Iris pigment epithelial cell (primary cell): Measurements from ENCODE around the gene KLHL22.

Experiments
- DNase-seq: peaks from one replicate; pipeline ENCODE4 v3.0.0-alpha.2; 2011; ENCODE audit warnings: low read depth

KLHL22 gene

DNA sequence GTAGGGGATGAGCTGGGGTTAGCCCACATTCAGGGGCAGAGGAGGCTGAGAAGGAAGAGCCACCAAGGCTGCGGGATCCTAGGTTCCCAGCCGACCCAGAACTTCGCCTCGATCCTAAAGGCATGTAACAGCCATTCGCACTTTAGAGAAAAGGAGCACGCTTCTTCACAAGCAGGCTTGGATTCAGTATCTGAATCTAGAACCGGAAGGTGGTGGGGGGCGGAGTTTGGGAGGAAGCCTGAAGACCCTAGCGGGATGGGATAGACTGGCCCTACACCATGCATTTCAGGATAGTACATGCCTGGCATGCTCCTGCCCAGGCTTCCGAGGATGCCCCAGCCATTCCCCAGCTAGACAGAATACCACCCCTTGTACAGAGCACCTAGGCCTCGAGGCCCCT lies 62.4 kb downstream of the KLHL22 start:
- no peak for DNase-seq

DNA sequence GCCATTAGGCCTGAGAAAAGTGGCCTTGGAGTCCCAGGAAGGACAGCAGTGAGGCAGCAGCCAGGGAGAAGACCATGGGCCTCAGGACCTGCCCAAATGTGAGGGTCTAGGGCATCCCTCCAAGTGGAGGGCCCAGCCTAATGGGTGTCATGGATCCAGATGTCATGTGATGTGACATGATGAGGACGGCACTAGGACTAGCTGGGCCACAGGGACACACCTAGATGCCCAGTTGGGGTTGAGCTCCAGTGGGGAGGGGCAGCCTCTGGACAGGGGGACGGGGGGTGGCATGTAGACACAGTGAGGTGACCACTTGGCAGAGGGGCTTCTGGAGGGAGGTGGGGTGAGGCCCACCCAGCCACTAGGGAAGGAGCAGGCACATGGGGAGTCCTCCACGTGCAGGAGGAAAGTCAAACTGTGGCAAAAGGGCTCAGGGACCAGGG lies 63.3 kb downstream of the KLHL22 start:
- no peak for DNase-seq

DNA sequence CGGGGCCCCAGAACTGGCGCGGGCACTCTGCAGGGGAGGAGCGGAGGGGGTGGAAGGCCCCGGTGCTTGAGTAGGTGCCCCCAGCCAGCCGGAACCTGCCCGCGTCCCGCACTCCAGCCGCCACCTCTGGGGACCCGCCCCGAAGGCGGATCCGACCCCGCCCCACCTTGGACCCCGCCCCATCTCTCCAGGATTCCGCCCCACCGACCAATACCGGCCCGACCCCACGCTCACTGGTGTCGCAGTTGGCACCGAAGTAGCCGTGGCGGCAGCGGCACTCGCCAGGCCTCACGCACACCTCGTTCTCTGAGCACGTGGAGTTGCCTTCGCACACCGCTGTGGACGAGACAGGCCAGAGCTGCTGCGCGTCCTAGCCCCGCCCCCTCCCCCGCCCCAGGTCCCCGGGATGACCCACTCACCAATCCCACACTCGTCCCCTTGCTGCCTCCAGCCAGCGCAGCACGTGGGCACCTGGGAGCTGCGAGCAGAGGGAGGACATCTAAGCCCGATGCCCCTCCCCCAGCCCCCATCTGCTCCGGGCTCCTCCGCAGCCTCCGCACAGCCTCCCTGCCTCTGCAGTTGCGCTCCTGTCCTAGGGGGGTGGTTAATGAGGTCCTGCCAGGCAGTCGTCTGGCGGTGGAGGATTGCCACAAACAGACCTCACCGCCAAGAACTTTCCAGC lies 63.9 kb downstream of the KLHL22 start:
- DNase-seq = no peak

DNA sequence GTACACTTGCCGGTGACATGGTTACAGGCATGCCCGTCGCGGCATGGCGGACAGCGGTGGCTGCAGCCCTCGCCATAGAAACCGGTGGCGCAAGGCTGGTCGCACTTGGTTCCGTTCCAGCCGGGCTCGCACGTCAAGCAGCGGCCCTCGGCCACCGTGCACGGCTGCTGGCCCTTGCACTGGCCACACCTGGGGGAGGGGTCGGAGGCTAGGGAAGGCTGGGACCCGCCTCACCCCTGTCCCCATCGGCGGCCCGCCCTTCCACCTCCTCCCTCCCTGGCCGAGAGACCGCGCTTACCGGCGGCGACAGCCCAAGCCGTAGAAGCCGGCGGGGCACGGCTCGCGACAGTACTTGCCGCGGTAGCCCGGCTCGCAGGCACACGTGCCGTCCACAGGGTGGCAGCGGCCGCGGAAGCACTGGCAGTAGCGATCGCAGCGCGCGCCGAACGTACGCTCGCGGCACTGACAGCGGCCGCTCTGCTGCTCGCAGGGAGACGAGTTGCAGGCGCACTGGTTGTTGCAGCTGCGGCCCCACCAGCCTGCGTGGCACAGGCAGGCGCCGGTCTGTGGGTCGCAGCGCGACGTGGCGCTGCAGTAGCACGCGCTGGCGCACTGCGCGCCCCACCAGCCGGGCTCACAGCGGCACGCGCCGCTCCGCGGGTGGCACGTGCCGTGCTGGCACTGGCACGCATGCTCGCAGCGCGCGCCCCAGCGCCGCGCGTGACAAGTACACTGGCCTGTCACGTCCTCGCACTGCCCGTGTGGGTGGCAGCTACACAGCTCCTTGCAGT lies 64.7 kb downstream of the KLHL22 start:
- peak; percentile 38 for DNase-seq

DNA sequence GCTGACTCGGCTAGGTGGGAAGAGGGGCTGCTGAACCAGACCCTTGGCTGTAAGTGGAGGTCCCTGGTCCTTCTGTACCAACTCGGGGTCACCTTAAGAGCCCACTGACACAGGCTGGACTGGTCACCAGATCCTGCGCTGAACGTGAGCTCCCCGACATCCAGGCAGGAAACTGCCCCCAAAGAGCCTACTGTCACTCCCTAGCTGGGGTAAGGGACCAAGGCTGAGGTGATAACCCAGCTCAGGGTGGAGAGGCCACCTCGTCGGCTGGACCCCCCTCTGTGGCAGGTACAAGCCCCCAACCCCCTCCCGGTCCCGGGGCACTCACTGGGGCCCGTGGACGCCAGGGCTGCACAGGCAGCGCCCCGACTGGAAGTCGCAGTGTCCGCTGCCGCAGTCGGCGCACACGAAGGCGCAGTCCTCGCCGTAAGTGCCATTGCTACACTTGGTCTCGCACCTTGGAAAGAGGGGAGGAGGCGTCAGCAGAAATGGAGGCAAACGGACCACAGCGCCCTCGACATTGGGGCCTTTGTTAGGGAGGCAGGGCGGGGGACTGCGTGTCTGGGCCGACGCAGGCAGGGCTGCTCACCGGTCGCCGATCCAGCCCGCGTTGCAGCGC lies 65.4 kb downstream of the KLHL22 start:
- DNase-seq = no peak

DNA sequence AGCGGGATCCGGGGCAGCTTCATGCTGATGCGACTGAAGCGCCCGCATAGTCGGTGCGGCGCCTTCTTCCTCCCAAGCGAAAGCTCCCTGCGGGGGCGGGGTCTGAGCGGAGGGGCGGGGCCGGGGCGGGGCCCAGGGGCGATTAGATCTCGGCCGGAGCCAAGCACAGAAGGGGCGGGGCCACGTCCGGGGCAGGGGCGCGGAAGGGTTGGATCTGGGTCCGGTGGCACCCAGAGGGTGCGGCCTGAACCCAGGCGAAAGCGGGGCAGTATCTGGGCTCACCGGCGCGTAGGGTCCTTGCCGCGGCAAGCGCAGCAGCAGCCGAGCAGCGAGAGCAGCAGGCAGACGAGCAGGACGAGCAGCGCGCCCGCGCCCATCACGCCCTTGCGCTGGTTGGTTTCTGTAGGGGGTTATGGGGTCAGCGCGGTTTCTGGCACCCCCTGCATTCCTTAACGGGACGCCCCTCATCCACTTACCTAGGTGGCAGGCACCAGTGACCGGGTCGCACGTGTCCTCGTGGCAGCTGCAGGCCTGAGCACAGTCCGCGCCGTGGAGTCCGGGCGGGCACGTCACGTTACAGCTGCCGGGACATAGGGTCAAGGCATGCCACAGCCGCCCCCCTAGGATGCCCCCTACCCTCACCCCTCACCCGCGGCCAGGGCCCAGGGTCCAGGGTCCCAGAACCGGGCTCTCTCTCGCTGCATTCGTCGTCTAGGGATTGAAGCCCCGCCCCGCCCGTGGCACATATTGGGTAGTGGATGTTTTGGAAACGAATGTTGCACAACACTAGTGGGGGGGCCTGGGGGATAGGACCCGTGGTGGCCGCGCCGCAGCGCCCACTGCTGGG lies 66.1 kb downstream of the KLHL22 start:
- DNase-seq = no peak

DNA sequence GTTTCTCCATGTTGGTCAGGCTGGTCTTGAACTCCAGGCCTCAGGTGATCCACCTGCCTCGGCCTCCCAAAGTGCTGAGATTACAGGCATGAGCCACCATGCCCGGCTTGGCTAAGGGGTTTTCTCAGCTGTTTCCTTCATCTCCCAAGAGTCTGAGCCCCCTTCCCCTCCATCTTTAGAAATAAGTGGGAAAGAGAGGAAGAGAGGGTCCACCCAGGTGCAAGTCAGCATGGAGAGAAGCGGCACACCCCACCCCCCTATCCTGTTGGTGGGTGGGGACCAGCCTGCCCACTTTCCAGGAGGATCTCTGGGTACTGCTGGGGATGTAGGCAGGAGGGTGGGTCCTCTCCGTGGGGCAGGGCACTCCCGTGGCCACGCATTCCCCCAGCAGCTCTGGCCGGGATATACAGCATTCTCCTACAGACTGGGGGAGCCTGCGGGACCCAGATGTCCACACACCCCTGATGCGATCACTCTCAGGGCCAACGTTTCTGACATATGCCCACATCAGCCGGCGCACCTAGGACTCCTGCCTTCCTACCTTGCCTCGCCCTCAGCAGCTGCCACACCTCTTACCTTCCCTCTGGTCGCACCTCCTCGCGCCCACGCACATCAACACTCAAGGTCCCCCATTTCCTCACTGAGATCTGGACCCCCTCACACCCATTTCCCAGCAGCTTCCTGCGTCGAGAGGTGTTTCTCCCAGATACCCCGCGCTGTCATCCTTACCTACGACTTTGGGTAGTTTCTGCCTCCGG lies 66.9 kb downstream of the KLHL22 start:
- DNase-seq = no peak

DNA sequence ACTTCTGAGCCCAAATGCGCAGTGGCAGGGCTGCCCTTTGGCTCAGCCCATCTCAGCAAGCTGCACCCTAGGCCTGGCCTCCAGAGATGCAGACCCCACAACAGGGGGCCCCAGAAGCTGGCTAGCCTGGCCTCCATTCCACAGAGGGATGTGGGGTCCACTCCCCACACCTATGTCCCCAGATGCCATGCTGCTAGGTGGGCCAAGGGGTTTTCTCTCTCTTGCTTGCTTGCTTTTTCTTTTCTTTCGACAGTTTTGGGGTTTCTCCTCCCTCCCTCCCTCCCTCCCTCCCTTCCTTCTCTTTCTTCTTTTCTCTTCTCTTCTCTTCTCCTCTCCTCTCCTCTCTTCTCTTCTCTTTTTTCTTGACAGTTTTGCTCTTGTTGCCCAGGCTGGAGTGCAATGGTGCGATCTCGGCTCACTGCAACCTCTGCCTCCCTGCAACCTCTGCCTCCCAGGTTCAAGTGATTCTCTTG lies 67.6 kb downstream of the KLHL22 start:
- no peak for DNase-seq

DNA sequence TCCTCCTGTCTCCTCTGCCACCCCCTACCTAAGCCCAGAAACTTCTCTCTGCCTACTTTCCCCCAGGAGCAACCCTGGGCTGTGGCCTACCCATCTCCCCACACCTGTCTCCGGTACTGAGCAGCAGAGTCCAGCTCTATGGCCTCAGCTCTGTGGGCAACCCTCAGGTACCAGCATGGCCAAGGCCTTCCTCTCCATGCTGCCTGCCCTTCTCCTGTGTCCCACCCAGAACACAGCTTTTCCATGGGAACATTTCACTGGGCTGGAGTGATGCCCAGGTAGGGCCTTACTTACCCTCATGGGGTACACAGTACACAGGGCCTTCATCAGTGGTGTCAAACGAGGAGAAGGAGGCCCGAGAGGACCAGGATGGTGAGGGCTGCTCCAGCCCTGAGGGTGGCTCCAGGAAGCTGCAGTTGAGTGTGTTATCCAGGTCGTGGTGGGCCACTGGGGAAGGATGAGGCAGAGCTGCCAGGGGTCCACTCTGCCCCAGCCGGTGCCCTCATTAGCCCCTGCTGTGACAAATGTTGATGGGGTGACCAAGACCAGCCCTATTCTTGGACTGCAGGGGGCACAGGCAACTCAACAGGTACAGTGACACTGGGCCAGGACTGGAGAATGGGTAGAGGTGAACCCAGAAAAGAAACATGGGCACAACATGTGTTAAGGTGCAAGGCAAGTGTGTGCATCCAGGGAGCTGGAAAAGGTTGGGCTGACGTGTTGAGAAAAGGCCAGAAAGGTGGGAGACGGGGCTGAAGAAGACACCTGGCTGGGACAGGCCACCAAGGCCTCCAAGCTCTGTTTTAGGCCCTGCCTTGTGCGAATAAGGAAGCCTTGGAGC lies 68.3 kb downstream of the KLHL22 start:
- DNase-seq = no peak

DNA sequence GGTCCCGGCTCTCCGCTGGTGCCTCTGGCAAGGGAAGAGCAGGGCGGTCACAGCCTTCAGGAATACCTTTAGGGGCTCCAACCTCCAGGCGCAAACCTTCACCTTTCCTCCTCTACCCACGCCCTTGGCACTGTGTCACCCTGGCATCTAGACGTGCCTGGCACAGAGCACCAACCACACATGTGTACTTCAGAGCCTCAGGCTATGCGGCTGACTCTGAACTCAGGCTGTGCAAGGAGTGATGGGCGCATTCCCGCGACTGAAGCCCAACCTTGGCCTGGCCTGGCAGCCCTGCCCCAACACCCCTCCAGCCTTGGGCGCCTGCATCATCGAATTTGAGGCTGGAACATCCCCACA lies 69.4 kb downstream of the KLHL22 start:
- DNase-seq = no peak

DNA sequence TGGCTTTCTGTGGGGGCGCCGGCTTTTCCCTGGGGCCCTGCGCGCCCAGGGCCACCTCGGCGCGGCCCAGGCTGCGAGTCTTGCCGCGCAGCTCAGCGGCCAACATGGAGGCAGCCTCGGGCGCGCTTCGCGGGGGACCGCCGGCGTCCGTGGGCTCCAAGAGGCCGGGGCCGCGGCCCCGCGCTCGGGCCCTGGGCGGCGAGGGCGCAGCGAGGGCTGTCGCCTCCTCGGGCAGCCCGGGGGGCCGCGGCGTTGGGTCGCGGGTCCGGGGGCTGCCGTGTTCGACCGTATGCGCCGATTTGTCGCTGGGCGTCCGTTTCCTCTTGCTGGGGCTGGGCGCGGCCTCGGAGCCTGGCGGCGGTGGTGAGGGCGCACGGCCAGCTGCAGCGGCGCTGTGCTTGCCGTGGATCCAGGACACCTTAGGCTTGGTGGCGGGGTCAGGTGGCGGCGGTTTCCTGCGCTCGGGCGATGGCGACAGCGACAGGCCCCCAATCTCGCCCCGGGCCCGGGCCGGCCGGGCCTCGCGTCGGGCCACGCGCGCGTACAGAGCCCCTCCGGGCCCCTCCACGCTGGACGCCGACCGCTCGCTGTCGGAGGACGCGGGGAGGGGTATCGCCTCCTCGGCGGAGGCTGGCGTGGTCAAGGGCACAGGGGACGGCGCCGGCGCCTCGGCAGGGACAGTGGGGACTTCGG lies 69.9 kb downstream of the KLHL22 start:
- DNase-seq = no peak

DNA sequence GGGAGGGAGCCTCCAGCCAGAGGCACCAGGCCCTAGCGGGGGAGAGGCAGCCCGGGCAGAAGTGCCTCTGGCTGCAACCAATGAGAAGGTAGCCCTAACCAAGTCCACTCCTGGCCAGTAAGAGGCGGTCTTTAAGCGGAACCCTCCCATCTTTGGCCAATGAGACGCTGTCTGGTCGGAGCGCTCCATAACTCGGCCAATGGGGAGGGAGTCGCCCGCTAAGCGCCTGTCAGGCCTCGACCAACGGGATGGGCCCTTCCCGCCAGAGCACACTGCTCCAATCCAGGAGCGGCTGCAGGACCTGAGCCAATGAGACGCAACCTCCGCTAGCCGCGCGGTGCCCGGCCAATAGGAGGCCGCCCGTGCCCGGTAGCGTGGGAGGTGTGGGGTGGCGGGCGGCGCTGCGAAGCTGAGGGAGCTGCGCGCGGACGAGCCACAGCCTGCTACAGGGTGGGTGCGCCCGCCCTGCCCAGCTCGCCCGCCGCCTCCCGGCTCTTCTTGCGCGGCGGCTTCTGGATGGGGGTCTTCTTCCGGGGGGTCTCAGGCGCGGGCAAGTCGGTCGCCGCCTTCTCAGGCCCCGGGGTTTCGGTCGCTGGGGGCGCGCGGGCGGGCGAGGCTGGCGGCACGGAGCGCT lies 70.5 kb downstream of the KLHL22 start:
- no peak for DNase-seq

DNA sequence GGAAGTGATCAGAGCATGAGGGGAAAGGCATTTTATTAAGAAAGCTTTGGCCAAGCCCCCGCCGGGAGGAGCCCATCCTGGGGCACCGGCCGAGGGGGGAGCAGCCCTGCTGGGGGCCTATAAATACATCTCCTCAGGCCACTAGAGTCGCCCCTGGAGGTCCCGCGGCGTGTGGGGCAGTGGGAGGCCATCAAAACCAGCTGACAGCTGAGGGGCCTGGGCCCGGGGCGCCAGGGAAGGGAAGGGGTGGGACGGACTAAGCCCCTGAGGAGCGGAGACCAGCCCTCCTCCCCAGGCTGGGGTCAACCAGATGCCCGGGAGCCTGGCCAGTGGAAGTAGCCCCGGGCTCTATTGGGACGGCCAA lies 71.0 kb downstream of the KLHL22 start:
- DNase-seq = no peak

DNA sequence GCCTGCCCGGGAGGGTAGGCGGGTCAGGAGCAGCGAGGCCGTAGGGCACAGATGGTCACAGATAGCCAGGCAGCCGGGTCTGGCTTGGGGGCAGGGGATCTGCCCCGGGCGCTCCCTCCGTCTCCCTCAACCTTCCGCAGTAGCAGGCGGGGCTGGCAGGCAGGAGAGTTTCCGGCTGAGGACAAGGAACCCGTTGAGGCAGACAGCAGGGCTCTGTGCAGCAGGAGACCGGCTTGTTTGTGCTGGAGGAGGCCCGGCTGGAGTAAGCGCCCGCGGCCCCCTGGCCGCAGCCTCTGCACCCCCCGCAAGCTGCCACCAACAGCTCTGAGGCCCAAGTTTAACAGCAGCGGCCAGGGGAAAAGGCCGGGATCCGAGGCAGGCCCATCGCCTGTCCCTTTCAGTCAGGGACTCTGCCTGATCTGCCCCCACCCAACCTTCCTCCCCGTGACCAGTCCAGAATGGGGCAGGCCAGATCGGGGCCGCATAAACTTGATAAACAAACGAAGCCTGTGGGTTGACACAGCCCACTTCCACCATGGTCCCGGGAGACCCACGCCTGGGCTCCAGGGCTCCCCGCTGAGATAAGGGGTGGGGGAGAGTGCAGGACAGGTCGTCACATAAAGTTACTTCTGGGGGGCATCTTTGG lies 71.6 kb downstream of the KLHL22 start:
- DNase-seq = no peak

DNA sequence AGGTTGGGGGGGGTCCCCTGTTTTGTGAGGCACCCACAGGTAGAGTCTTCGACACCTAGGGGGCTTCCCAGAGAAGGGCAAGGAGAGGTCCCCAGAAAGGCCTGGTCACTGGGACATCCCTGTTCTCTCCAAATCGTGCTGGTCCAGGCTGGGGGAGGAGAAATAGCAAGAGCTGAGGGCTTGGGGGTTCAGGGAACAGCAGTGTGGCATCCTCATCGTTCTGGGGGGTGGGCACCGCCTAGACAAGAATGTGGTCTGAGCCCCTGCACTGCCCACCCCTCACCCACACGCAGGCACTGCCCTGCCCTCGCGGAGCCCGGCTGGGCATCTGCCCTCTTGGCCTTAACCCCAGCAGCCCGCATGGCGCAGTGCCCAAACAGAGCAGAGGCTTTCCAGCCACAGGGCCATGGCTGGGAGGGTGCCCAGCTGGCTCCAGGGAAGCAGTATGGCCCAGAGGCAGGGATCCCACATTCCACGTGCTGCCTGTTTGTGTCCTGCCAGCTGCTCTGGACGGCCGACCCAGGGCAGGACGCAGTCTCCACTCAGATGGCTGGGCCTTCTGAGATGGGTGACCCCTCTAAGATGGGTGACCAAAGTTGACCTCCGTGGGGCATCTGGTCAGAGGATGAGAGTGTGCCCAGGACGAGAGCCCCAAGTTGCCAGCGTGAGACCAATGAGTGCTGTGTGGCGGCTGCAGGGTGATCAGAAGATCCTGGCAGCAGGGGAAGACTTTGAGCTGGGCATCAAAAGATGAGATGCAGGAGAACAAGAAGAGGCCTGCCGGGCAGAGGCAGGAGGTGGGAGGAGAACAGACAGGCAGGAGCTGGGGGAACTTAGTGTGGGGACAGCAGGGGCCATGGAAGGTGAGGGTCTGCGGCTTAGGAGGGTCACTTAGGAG lies 72.3 kb downstream of the KLHL22 start:
- no peak for DNase-seq

DNA sequence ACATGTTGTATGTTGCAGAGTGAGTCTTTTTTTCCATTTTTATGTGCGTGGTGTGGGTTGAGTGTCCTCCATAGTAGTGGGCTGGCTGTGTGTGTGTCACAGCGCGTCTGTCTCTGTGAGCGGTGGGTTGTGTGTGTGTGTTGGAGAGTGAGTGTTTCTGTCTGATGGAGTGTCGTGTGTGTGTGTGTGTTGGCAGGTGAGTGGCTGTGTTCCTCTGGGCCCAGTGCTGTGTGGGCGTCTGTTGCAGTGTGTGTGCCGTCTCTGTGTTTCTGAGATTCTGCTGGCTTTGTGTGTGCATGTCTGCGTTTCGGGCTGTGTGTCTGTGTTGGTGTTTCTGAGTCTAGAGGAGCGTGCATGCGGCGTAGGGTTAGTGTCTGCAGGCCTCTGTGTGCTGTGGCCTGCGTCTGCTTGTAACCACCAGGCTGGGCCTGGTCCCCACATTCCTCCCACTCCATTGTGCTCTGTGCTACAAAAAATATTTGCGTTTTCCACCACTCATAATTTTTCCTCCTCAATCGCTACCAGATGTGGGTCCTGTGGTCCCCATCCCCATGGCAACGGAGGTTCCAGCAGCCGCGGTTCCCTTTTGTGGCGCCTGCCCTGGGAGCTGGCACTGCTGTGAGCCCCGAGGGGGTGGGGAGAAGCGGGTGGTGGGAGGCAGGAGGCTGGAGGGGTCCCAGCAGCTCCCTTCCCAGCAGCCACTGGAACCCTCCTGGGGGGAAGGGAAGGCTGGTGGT lies 73.2 kb downstream of the KLHL22 start:
- DNase-seq = no peak

DNA sequence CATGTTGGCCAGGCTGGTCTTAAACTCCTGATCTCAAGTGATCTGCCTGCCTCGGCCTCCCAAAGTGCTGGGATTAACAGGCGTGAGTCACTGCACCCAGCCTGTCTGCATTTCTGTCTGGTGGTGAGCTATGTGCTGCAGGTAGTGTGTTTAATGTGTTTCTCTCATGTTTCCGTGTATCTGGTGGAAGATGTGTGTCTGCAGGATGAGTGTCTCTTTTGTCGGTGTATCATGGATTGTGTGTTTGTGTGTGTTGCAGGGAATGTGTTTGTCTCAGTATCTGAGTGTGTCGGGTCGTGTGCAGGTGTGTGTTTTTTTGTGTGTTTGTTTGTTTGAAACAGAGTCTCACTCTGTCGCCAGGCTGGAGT lies 74.1 kb downstream of the KLHL22 start:
- DNase-seq = peak; percentile 54
